K562 (cell line): ENCODE measurements around the gene C2orf72. TPM values are rescaled to one million over a fixed set of nuclear protein-coding genes. Genes with fewer than 3 reads are reported as not detected.

Source experiments
- ATAC-seq: fragments of 200-7000 bp; cut with Tn5 transposase; 3 replicates; pipeline ENCODE4 v1.9.1; 2020; ENCODE audit warnings: moderate library complexity
- BruUV-seq: library from RNA; stranded (reverse); fragments of 400-500 nt; replicated peaks from 2 replicates; lab custom pipeline; 2021; lab: Mats Ljungman, UMichigan
- CTCF ChIA-PET: fragments of 300-600 bp; formaldehyde crosslinking; extraction: SDS; loops from one replicate; lab custom pipeline; 2021; ENCODE audit warnings: low intra/inter-chr PET ratio; lab: Yijun Ruan, JAX
- POLR2A ChIA-PET: fragments of 300-600, 350-650 bp; sonication (Branson Sonifier 250); formaldehyde crosslinking; extraction: SDS; loops from one replicate; lab custom pipeline; 2021; ENCODE audit warnings: antibody characterized with exemption, inconsistent platforms; lab: Yijun Ruan, JAX
- DNase-seq, 4 experiments: peaks; one replicate each; pipeline versions ENCODE4 v3.0.0 to v3.0.0-alpha.2; 2011 to 2018; ENCODE audit warnings: low spot score in 3 of 4, mixed read lengths in 3 of 4; ENCODE audit errors: extremely low read depth in 1 of 4
- FAIRE-seq: peaks from 2 replicates; lab custom pipeline; 2011; peaks lifted over from hg19 to GRCh38; lab: Jason Lieb, UNC
- H2AFZ ChIP-seq: 2 replicates; pipeline ENCODE4 v1.6.0; 2011; ENCODE audit warnings: low read depth, low read length, control low read depth, inconsistent platforms
- H3K27ac ChIP-seq: fragments of 200-600 bp; 3 replicates; pipeline ENCODE4 v1.8.0; 2011; ENCODE audit warnings: low read depth, mild to moderate bottlenecking, control low read depth, inconsistent platforms, low read length, moderate library complexity, mixed read lengths; ENCODE audit errors: extremely low read depth
- H3K27me3 ChIP-seq, 2 experiments: fragments of 300-600 bp in 1 of 2; 2 replicates in 1 of 2; 3 replicates in 1 of 2; pipeline versions ENCODE4 v1.6.0 to v1.8.0; 2011; ENCODE audit warnings: inconsistent platforms in 2 of 2, low read length in 2 of 2, mild to moderate bottlenecking in 1 of 2, mixed read lengths in 1 of 2, moderate library complexity in 1 of 2; ENCODE audit not compliant: control insufficient read depth in 2 of 2, insufficient read depth in 2 of 2
- H3K36me3 ChIP-seq: fragments of 300-600 bp; 3 replicates; pipeline ENCODE4 v1.8.0; 2011; ENCODE audit warnings: mild to moderate bottlenecking, low read length, inconsistent platforms; ENCODE audit not compliant: control insufficient read depth, insufficient read depth
- H3K4me1 ChIP-seq, 2 experiments: fragments of 200-600 bp in 1 of 2; replicated peaks in 1 of 2; 2 replicates in 1 of 2; 3 replicates in 1 of 2; pipeline versions ENCODE4 v1.5.1 to v1.8.0; 2011; ENCODE audit warnings: inconsistent platforms in 2 of 2, low read length in 2 of 2, mild to moderate bottlenecking in 1 of 2, mixed read lengths in 1 of 2, moderate library complexity in 1 of 2; ENCODE audit not compliant: control insufficient read depth in 2 of 2, insufficient read depth in 2 of 2
- H3K4me2 ChIP-seq: 2 replicates; pipeline ENCODE4 v1.6.1; 2011; ENCODE audit warnings: low read length, control low read depth, inconsistent platforms, mixed read lengths; ENCODE audit not compliant: insufficient read depth
- H3K4me3 ChIP-seq: fragments of 200-600 bp; sonication (generic), shearing (Covaris generic); 2 replicates; pipeline ENCODE4 v1.5.1; 2016; ENCODE audit warnings: control low read depth, inconsistent platforms
- H3K79me2 ChIP-seq: fragments of 200-600 bp; 3 replicates; pipeline ENCODE4 v1.8.0; 2011; ENCODE audit warnings: low read length, inconsistent platforms; ENCODE audit not compliant: control insufficient read depth, insufficient read depth
- H3K9ac ChIP-seq, 2 experiments: 2 replicates each; pipeline versions ENCODE4 v1.6.0 to v1.6.1; 2011; ENCODE audit warnings: low read depth in 2 of 2, low read length in 2 of 2, control low read depth in 1 of 2, inconsistent platforms in 1 of 2, mild to moderate bottlenecking in 1 of 2, mixed read lengths in 1 of 2; ENCODE audit not compliant: insufficient read depth in 1 of 2
- H3K9me1 ChIP-seq: one replicate; pipeline ENCODE4 v1.6.0; 2011; ENCODE audit warnings: inconsistent platforms, mild to moderate bottlenecking, low read length, moderate library complexity; ENCODE audit not compliant: control insufficient read depth, insufficient read depth
- H3K9me3 ChIP-seq: replicated peaks from 2 replicates; pipeline ENCODE4 v1.5.1; 2011; ENCODE audit warnings: low read depth, low read length, inconsistent platforms; ENCODE audit not compliant: control insufficient read depth, insufficient read depth
- H4K20me1 ChIP-seq: replicated peaks from 2 replicates; pipeline ENCODE4 v1.6.1; 2011; ENCODE audit warnings: low read length, inconsistent platforms, mixed read lengths; ENCODE audit not compliant: control insufficient read depth, insufficient read depth
- ASH1L ChIP-seq: fragments of 450-650 bp; IDR thresholded peaks from 2 replicates; pipeline ENCODE4 v1.6.1; 2018; ENCODE audit warnings: borderline replicate concordance, mild to moderate bottlenecking, low read depth; ENCODE audit not compliant: partially characterized antibody
- BCOR ChIP-seq: fragments of 450-650 bp; IDR thresholded peaks from 2 replicates; pipeline ENCODE4 v1.6.1; 2016
- CREM ChIP-seq: IDR thresholded peaks from 2 replicates; pipeline ENCODE4 v1.6.1; 2014; ENCODE audit warnings: antibody characterized with exemption, low read depth
- EGR1 ChIP-seq: fragments of 450-650 bp; conservative IDR thresholded peaks from 2 replicates; pipeline ENCODE4 v1.6.1; 2017; ENCODE audit warnings: mild to moderate bottlenecking
- LEF1 ChIP-seq: fragments of 450-650 bp; IDR thresholded peaks from 2 replicates; pipeline ENCODE4 v1.6.1; 2016; ENCODE audit warnings: mild to moderate bottlenecking
- MAFG ChIP-seq: fragments of 450-650 bp; conservative IDR thresholded peaks from 2 replicates; pipeline ENCODE4 v1.6.1; 2016; ENCODE audit warnings: missing genetic modification characterization, missing compliant biosample characterization
- NR2C1 ChIP-seq, 2 experiments: fragments of 450-650 bp; IDR thresholded peaks; 2 replicates each; pipeline ENCODE4 v1.6.1; 2017; ENCODE audit warnings: mild to moderate bottlenecking in 2 of 2, antibody characterized with exemption in 1 of 2, inconsistent platforms in 1 of 2, missing compliant biosample characterization in 1 of 2, missing genetic modification characterization in 1 of 2
- PCBP1 ChIP-seq: fragments of 200-400 bp; formaldehyde crosslinking; IDR thresholded peaks from 2 replicates; pipeline ENCODE4 v1.6.1; 2018; ENCODE audit warnings: mild to moderate bottlenecking, low read depth, low read length; ENCODE audit not compliant: poor library complexity, severe bottlenecking
- PYGO2 ChIP-seq: fragments of 450-650 bp; IDR thresholded peaks from 2 replicates; pipeline ENCODE4 v1.6.1; 2016; ENCODE audit warnings: mild to moderate bottlenecking, missing genetic modification characterization, moderate library complexity, missing compliant biosample characterization
- RCOR1 ChIP-seq, 2 experiments: IDR thresholded peaks; 2 replicates each; pipeline ENCODE4 v1.6.1; 2012; ENCODE audit warnings: low read depth in 2 of 2, low read length in 2 of 2, borderline replicate concordance in 1 of 2, improper control_type of control experiment in 1 of 2
- SPI1 ChIP-seq: IDR thresholded peaks from 2 replicates; pipeline ENCODE4 v1.6.1; 2011; ENCODE audit warnings: low read depth, low read length, control low read depth, borderline replicate concordance
- ZBTB11 ChIP-seq, 3 experiments: fragments of 200-800 bp in 1 of 3; fragments of 250-450 bp in 1 of 3; fragments of 450-650 bp in 1 of 3; sonication (Bioruptor Pico) in 1 of 3; sonication (Bioruptor generic) in 1 of 3; formaldehyde crosslinking in 1 of 3; IDR thresholded peaks; 2 replicates each; pipeline versions ENCODE4 v1.6.1 to v1.8.0; 2016 to 2022; ENCODE audit warnings: mild to moderate bottlenecking in 2 of 3, missing genetic modification characterization in 2 of 3, missing compliant biosample characterization in 1 of 3, moderate library complexity in 1 of 3
- ZBTB7A ChIP-seq: IDR thresholded peaks from 2 replicates; pipeline ENCODE4 v1.6.1; 2011; ENCODE audit warnings: low read depth, mild to moderate bottlenecking, low read length, moderate library complexity, borderline replicate concordance; ENCODE audit not compliant: control insufficient read depth
- ZBTB8A ChIP-seq: fragments of 450-650 bp; IDR thresholded peaks from 2 replicates; pipeline ENCODE4 v1.6.1; 2018; ENCODE audit warnings: mild to moderate bottlenecking, moderate library complexity; ENCODE audit not compliant: partially characterized antibody
- ZNF184 ChIP-seq: sonication (generic); formaldehyde crosslinking; IDR thresholded peaks from 2 replicates; pipeline ENCODE4 v1.5.0; 2020; ENCODE audit warnings: missing genetic modification reagents
- ZNF316 ChIP-seq: fragments of 450-650 bp; IDR thresholded peaks from 2 replicates; pipeline ENCODE4 v1.6.1; 2016
- WGBS: fragments of 100-300 bp; shearing (Covaris generic); methylation state at CpG from one replicate; pipeline ENCODE4 v1.1.6; 2016; ENCODE audit warnings: low coverage, mixed read lengths; ENCODE audit not compliant: insufficient coverage; ENCODE audit errors: missing lambda C conversion rate; 5-methylcytosine and 5-hydroxymethylcytosine counted together
- in situ Hi-C: fragments of 300-500 bp; cut with MboI; formaldehyde crosslinking; loops from 4 replicates; pipeline ENCODE4 v1.15.0; 2018; ENCODE audit warnings: inconsistent platforms, mixed read lengths
- intact Hi-C: fragments of 100-400 bp; cut with micrococcal nuclease; formaldehyde crosslinking; loops from 2 replicates; pipeline ENCODE4 v1.14.2; 2022
- polyA plus RNA-seq, 8 experiments: library from polyadenylated mRNA; depleted of rRNA in 4 of 8; stranded (reverse) in 5 of 8; unstranded in 3 of 8; fragments of >200 nt; fragmentation: Nextera tagmentation in 2 of 8; fragmentation: Illumina TruSeq in 1 of 8; extraction: Ambion mirVana in 2 of 8; extraction: Trizol in 1 of 8; gene quantifications; 2 replicates each; pipeline versions ENCODE4 v1.2.1 to v1.2.3, GENCODE V29; 2011 to 2014; ENCODE audit warnings: inconsistent platforms in 1 of 8, missing spikeins in 1 of 8
- total RNA-seq, 7 experiments: library from RNA; depleted of rRNA in 6 of 7; stranded (reverse); fragments of >200 nt in 6 of 7; fragmentation: Illumina TruSeq in 2 of 7; extraction: Trizol in 2 of 7; gene quantifications; 2 replicates each; pipeline versions ENCODE4 v1.2.1 to v1.2.3, GENCODE V29; 2011 to 2021; ENCODE audit warnings: low replicate concordance in 1 of 7
- TF ChIP-seq, protein P1 (sequence below): fragments of 450-650 bp; IDR thresholded peaks from 2 replicates; pipeline ENCODE4 v1.6.1; 2017; ENCODE audit warnings: antibody characterized with exemption, mild to moderate bottlenecking

Gene C2orf72
- total and polyA plus RNA-seq, 9 of the 15 experiments (the other 6 are each of a cell fraction or from before 2014, with no cell fraction given) = 0.08 to 0.18 (median 0.11) TPM; not detected in 6

GRCh38 chr2:231093933-231094332 lies 56.6 kb downstream of the C2orf72 start:
- Histone ChIP-seq H2AFZ (no peak overlapping the region), H4K20me1 (no peaks in the 10 kb centered on the region), H3K9me3 (no peaks in the 10 kb centered on the region), H3K4me1 (no peaks in the 10 kb centered on the region; a peak in 1 of 5 replicates), H3K4me3 (no peak overlapping the region), H3K9me1 (no peaks in the 10 kb centered on the region), H3K79me2 (no peaks in the 10 kb centered on the region; the same call in 2 of the 3 replicates), H3K36me3 (peaks cover 49% of the 10 kb centered on the region), H3K9ac (no peak overlapping the region), H3K27ac (no peak overlapping the region), H3K4me2 (no peak overlapping the region), H3K27me3 (no peaks in the 10 kb centered on the region)
- no TSS peak for BruUV-seq
- POLR2A ChIA-PET = no interaction called here
- 80% methylated on average over 5 of the region's 5 CpGs for WGBS
- no peak for ATAC-seq
- DNase-seq = no peak
- CTCF ChIA-PET = no interaction called here
- intact Hi-C loops (no loop called here), in situ Hi-C loops (no loop called here)
- no peak for FAIRE-seq
- TF ChIP-seq PYGO2 (no peak), LEF1 (no peak), ZBTB7A (no peak), NR2C1 (IDR thresholded peaks at IDR 0.05) (no peak), NR2C1 (tag; IDR thresholded peaks at IDR 0.05) (no peak), PCBP1 (no peak), RCOR1 (IDR thresholded peaks at IDR 0.05; ENCODE audit: borderline replicate concordance in 1 of 2, low read depth in 2 of 2, low read length in 2 of 2) (no peak), CREM (no peak), ZBTB8A (no peak), ZNF316 (no peak), EGR1 (no peak), ZNF184 (CRISPR knock-in tag) (no peak), BCOR (no peak), SPI1 (no peak), MAFG (tag) (no peak), ASH1L (no peak), ZBTB11 (CRISPR knock-in tag; IDR thresholded peaks at IDR 0.05) (no peak)
- TF ChIP-seq, protein P1, sequence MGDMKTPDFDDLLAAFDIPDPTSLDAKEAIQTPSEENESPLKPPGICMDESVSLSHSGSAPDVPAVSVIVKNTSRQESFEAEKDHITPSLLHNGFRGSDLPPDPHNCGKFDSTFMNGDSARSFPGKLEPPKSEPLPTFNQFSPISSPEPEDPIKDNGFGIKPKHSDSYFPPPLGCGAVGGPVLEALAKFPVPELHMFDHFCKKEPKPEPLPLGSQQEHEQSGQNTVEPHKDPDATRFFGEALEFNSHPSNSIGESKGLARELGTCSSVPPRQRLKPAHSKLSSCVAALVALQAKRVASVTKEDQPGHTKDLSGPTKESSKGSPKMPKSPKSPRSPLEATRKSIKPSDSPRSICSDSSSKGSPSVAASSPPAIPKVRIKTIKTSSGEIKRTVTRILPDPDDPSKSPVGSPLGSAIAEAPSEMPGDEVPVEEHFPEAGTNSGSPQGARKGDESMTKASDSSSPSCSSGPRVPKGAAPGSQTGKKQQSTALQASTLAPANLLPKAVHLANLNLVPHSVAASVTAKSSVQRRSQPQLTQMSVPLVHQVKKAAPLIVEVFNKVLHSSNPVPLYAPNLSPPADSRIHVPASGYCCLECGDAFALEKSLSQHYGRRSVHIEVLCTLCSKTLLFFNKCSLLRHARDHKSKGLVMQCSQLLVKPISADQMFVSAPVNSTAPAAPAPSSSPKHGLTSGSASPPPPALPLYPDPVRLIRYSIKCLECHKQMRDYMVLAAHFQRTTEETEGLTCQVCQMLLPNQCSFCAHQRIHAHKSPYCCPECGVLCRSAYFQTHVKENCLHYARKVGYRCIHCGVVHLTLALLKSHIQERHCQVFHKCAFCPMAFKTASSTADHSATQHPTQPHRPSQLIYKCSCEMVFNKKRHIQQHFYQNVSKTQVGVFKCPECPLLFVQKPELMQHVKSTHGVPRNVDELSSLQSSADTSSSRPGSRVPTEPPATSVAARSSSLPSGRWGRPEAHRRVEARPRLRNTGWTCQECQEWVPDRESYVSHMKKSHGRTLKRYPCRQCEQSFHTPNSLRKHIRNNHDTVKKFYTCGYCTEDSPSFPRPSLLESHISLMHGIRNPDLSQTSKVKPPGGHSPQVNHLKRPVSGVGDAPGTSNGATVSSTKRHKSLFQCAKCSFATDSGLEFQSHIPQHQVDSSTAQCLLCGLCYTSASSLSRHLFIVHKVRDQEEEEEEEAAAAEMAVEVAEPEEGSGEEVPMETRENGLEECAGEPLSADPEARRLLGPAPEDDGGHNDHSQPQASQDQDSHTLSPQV = no peak
